ENCODE measurements around the gene SLC8A1. TPM values are rescaled to one million over a fixed set of nuclear protein-coding genes. Genes with fewer than 3 reads are reported as not detected.

The SLC8A1 gene
- total and polyA plus RNA-seq, 10 of the 15 experiments (the other 5 are each of a cell fraction or from before 2014, with no cell fraction given): under 0.01 to 1.2 (median 0.01) TPM; not detected in 3

- ChIA-PET CTCF (interaction anchor here (1.7 kb wide), 1 partner anchor 17 kb away, joined by 3 read pairs; no protein-coding TSS in a partner anchor), POLR2A (no interaction called here), SMC1A (ENCODE audit: uncharacterized antibody, unreplicated experiment) (no interaction called here), RAD21 (ENCODE audit: unreplicated experiment) (no interaction called here)
- Histone ChIP-seq H4K20me1 (ENCODE audit: control insufficient read depth, insufficient read depth) (no peaks in the 10 kb centered on the region), H3K27me3 (replicated peaks in 1 of 2; ENCODE audit: control insufficient read depth in 2 of 2, insufficient read depth in 2 of 2, low read length in 1 of 2) (no peaks in the 10 kb centered on the region), H3K9ac (ENCODE audit: control insufficient read depth, insufficient read depth, low read length) (no peak overlapping the region), H3K27ac (ENCODE audit: control insufficient read depth, insufficient read depth) (no peak overlapping the region), H2AFZ (ENCODE audit: control insufficient read depth, low read depth, low read length) (no peak overlapping the region), H3K4me1 (ENCODE audit: control insufficient read depth, insufficient read depth, low read length) (no peaks in the 10 kb centered on the region), H3K79me2 (ENCODE audit: control insufficient read depth, insufficient read depth, low read length) (no peaks in the 10 kb centered on the region), H3K4me3 (no peak overlapping the region), H3K36me3 (ENCODE audit: control insufficient read depth in 2 of 2, insufficient read depth in 2 of 2, low read length in 1 of 2) (no peaks in the 10 kb centered on the region), H3K9me3 (replicated peaks; ENCODE audit: control insufficient read depth, insufficient read depth, low read length) (no peaks in the 10 kb centered on the region), H3K4me2 (ENCODE audit: control insufficient read depth, insufficient read depth) (no peak overlapping the region)
- in situ Hi-C loops (cut with MboI): no loop called here
- WGBS (ENCODE audit: insufficient coverage, insufficient replicate concordance, low lambda C conversion rate, missing lambda C conversion rate): 8% methylated on average over 4 of the region's 4 CpGs
- TF ChIP-seq EP300 (IDR thresholded peaks at IDR 0.05; ENCODE audit: borderline replicate concordance in 1 of 2, control insufficient read depth in 1 of 2, low read depth in 2 of 2, low read length in 2 of 2) (no peak), ZNF622 (IDR thresholded peaks at IDR 0.05) (no peak), PBX3 (IDR thresholded peaks at IDR 0.05; ENCODE audit: insufficient replicate concordance, low read depth, low read length) (no peak), ZZZ3 (IDR thresholded peaks at IDR 0.05; ENCODE audit: control insufficient read depth, insufficient read length, low read depth) (no peak), SMARCA5 (IDR thresholded peaks at IDR 0.05) (no peak), ZBED1 (IDR thresholded peaks at IDR 0.05; ENCODE audit: borderline replicate concordance) (no peak), RUNX3 (IDR thresholded peaks at IDR 0.05; ENCODE audit: low read length) (no peak), SREBF2 (IDR thresholded peaks at IDR 0.05; ENCODE audit: low read length) (no peak), RBBP5 (conservative IDR thresholded peaks at IDR 0.05) (no peak), NR2C2 (IDR thresholded peaks at IDR 0.05; ENCODE audit: borderline replicate concordance, control insufficient read depth, insufficient read length, low read depth) (no peak), SMC3 (IDR thresholded peaks at IDR 0.05; ENCODE audit: borderline replicate concordance, low read length) (no peak), NRF1 (conservative IDR thresholded peaks at IDR 0.05; ENCODE audit: low read depth, low read length) (no peak), FOS (IDR thresholded peaks at IDR 0.05; ENCODE audit: borderline replicate concordance, extremely low read depth, insufficient read length) (no peak), ELK1 (IDR thresholded peaks at IDR 0.05; ENCODE audit: low read depth, low read length) (no peak), JUND (IDR thresholded peaks at IDR 0.05; ENCODE audit: low read depth, low read length) (no peak), PML (IDR thresholded peaks at IDR 0.05; ENCODE audit: low read length) (no peak), SUZ12 (IDR thresholded peaks at IDR 0.05; ENCODE audit: unreplicated experiment) (no peak), CREB1 (IDR thresholded peaks at IDR 0.05; ENCODE audit: low read depth) (no peak), E4F1 (IDR thresholded peaks at IDR 0.05; ENCODE audit: borderline replicate concordance, partially characterized antibody) (no peak), POLR2A (IDR thresholded peaks at IDR 0.05; ENCODE audit: low read depth, low read length) (no peak)
- BruUV-seq (replicated peaks): no TSS peak
- intact Hi-C loops (cut with micrococcal nuclease; ENCODE audit: unreplicated experiment): no loop called here
- FAIRE-seq (no peak), DNase-seq (ENCODE audit: low read depth, low spot score) (no peak), ATAC-seq (no peak)
Observed at GRCh38 chr2:40227210-40227609, 224.7 kb downstream of the SLC8A1 start.

Measured in GM12878 (cell line).